PC-9 (cell line): ENCODE measurements around the gene DCTN4. TPM values are rescaled to one million over a fixed set of nuclear protein-coding genes. Genes with fewer than 3 reads are reported as not detected.
A peak's percentile ranks its signal among the peaks of the same experiment; 100 is the strongest.

Experiments used
- BruUV-seq: library from RNA; stranded (reverse); fragments of 400-500 nt; replicated peaks from 2 replicates; lab custom pipeline; 2021; lab: Mats Ljungman, UMichigan
- CTCF ChIA-PET: fragments of 300-600 bp; sonication (Branson Sonifier 250); formaldehyde crosslinking; loops from one replicate; lab custom pipeline; 2022; ENCODE audit warnings: antibody characterized with exemption; lab: Charles Lee
- POLR2A ChIA-PET: fragments of 300-600 bp; sonication (Branson Sonifier 250); formaldehyde crosslinking; loops from one replicate; lab custom pipeline; 2022; ENCODE audit warnings: antibody characterized with exemption; ENCODE audit not compliant: unreplicated experiment; lab: Charles Lee
- DNase-seq, 2 experiments: peaks; one replicate each; pipeline versions ENCODE4 v3.0.0 to v3.0.0-alpha.2; 2015 to 2022; ENCODE audit warnings: mixed read lengths in 1 of 2
- H2AFZ ChIP-seq: fragments of 200-600 bp; sonication (generic); 2 replicates; pipeline ENCODE4 v1.8.1; 2017; ENCODE audit warnings: antibody characterized with exemption
- H3F3A ChIP-seq: fragments of 200-600 bp; sonication (generic); 2 replicates; pipeline ENCODE4 v1.8.1; 2017; ENCODE audit warnings: antibody characterized with exemption, mild to moderate bottlenecking, low read depth; ENCODE audit not compliant: insufficient read depth
- H3K27ac ChIP-seq: fragments of 200-600 bp; sonication (generic); 2 replicates; pipeline ENCODE4 v1.6.1; 2016; ENCODE audit warnings: mixed run types
- H3K27me3 ChIP-seq: fragments of 200-600 bp; sonication (generic); 2 replicates; pipeline ENCODE4 v1.6.1; 2016; ENCODE audit warnings: low read depth, mixed run types; ENCODE audit not compliant: insufficient read depth
- H3K36me3 ChIP-seq: fragments of 200-600 bp; sonication (generic); 2 replicates; pipeline ENCODE4 v1.6.1; 2016; ENCODE audit warnings: low read depth, mixed run types
- H3K4me1 ChIP-seq: fragments of 200-600 bp; sonication (generic); replicated peaks from 2 replicates; pipeline ENCODE4 v1.6.1; 2016; ENCODE audit warnings: mixed run types; ENCODE audit not compliant: insufficient read depth
- H3K4me2 ChIP-seq: fragments of 200-600 bp; sonication (generic); 2 replicates; pipeline ENCODE4 v1.6.1; 2017; ENCODE audit warnings: mixed run types
- H3K4me3 ChIP-seq: fragments of 200-600 bp; sonication (generic); 2 replicates; pipeline ENCODE4 v1.6.1; 2016; ENCODE audit warnings: mixed run types
- H3K79me2 ChIP-seq: fragments of 200-600 bp; sonication (generic); 2 replicates; pipeline ENCODE4 v1.6.1; 2017; ENCODE audit warnings: low read depth, mixed run types
- H3K9me2 ChIP-seq: fragments of 200-600 bp; sonication (generic); 2 replicates; pipeline ENCODE4 v1.8.1; 2017; ENCODE audit warnings: mild to moderate bottlenecking; ENCODE audit not compliant: insufficient read depth
- H3K9me3 ChIP-seq: fragments of 200-600 bp; sonication (generic); 2 replicates; pipeline ENCODE4 v1.8.1; 2016; ENCODE audit warnings: low read depth; ENCODE audit not compliant: insufficient read depth
- H4K20me1 ChIP-seq: fragments of 200-600 bp; sonication (generic); 2 replicates; pipeline ENCODE4 v1.8.1; 2017; ENCODE audit not compliant: insufficient read depth
- CTCF ChIP-seq: fragments of 200-600 bp; sonication (generic); conservative IDR thresholded peaks from 2 replicates; pipeline ENCODE4 v1.6.1; 2017; ENCODE audit warnings: mixed run types, antibody characterized with exemption, mild to moderate bottlenecking, moderate library complexity
- EZH2 ChIP-seq: fragments of 200-600 bp; sonication (generic); IDR thresholded peaks from 2 replicates; pipeline ENCODE4 v1.8.0; 2017; ENCODE audit warnings: antibody characterized with exemption, low read depth
- intact Hi-C: fragments of 100-400 bp; cut with micrococcal nuclease; formaldehyde crosslinking; loops from one replicate; pipeline ENCODE4 v1.10.0; 2022; ENCODE audit not compliant: unreplicated experiment
- total RNA-seq: library from RNA; stranded (reverse); gene quantifications from 2 replicates; pipeline ENCODE4 v1.2.3, GENCODE V29; 2021

The DCTN4 gene
- total RNA-seq, 1 experiment from 2014 or later = 49.1 TPM

DNA sequence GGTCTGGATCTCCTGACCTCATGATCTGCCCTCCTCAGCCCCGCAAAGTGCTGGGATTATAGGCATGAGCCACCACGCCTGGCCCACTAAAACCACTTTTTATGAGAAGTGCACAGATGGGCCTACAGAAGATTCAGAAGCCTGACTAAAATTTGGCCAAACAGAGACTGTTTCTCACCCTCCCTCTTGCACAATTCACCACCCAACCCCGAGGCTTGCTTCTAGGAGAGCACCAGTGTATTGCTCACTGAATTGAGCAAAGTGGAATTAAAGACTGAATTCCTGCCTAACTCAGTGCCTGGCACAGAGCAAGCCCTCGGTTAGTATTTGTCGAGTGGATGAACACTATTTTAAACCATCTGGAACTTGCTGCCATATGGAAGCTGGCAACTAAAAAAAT, 3.4 kb upstream of the DCTN4 start:
- BruUV-seq = no TSS peak
- H2AFZ ChIP-seq = no peak overlapping the region
- H3K36me3 ChIP-seq = no peaks in the 10 kb centered on the region
- no peak for DNase-seq
- H3K4me1 ChIP-seq = peaks cover 19% of the 10 kb centered on the region
- H3K9me2 ChIP-seq = no peaks in the 10 kb centered on the region; the same call in 1 of the 2 replicates
- no peaks in the 10 kb centered on the region for H3K9me3 ChIP-seq
- H3K27ac ChIP-seq = no peak overlapping the region
- POLR2A ChIA-PET = no interaction called here
- no peaks in the 10 kb centered on the region for H3F3A ChIP-seq
- CTCF ChIA-PET = no interaction called here
- peaks cover 11% of the 10 kb centered on the region for H3K79me2 ChIP-seq
- H3K4me2 ChIP-seq = no peak overlapping the region
- TF ChIP-seq EZH2 (no peak), CTCF (no peak)
- H3K4me3 ChIP-seq = no peak overlapping the region
- no peaks in the 10 kb centered on the region for H4K20me1 ChIP-seq
- 0 out of 2 replicates have a peak, but pooled peaks cover under 1% of the 10 kb centered on the region for H3K27me3 ChIP-seq
- intact Hi-C loops = no loop called here

- BruUV-seq = no TSS peak
- no peaks in the 10 kb centered on the region for H3K9me3 ChIP-seq
- TF ChIP-seq EZH2 (no peak), CTCF (no peak)
- intact Hi-C loops = no loop called here
- H3K79me2 ChIP-seq = peaks cover 39% of the 10 kb centered on the region
- no peaks in the 10 kb centered on the region; the same call in 1 of the 2 replicates for H4K20me1 ChIP-seq
- peak overlapping the region; percentile 81 for H3K4me2 ChIP-seq
- H2AFZ ChIP-seq = peak overlapping the region; percentile 97
- peak overlapping the region; percentile 73 for H3K27ac ChIP-seq
- no peaks in the 10 kb centered on the region for H3K27me3 ChIP-seq
- H3K4me3 ChIP-seq = peak overlapping the region; percentile 79
- no peak for DNase-seq
- H3F3A ChIP-seq = no peaks in the 10 kb centered on the region
- CTCF ChIA-PET = interaction anchor here (1.5 kb wide), 1 partner anchor 493 kb away, joined by 3 read pairs; the partner anchor contains the start of gene GM2A
- H3K4me1 ChIP-seq = peaks cover 24% of the 10 kb centered on the region
- no peaks in the 10 kb centered on the region; the same call in 1 of the 2 replicates for H3K9me2 ChIP-seq
- POLR2A ChIA-PET = interaction anchor here (0.8 kb wide), 1 partner anchor 19 kb away, joined by 4 read pairs; the partner anchor contains the start of gene SMIM3
- peaks cover 13% of the 10 kb centered on the region for H3K36me3 ChIP-seq
These were observed 442 bp upstream of the DCTN4 start for GRCh38 chr5:150759334-150759583.

- DNase-seq = no peak
- CTCF ChIA-PET = interaction anchor here (0.6 to 1.5 kb wide), 3 partner anchors 20 to 495 kb away, joined by 3 to 10 read pairs (median 3); partner anchors contain the start of genes GM2A and SMIM3
- TF ChIP-seq EZH2 (no peak), CTCF (no peak)
- peak overlapping the region; percentile 79 for H3K4me3 ChIP-seq
- H3K9me3 ChIP-seq = no peaks in the 10 kb centered on the region
- BruUV-seq = TSS peak; percentile 73
- POLR2A ChIA-PET = interaction anchor here (0.6 to 1.0 kb wide), 4 partner anchors 19 to 308 kb away, joined by 3 to 6 read pairs (median 6); partner anchors contain the start of gene RBM22
- H3F3A ChIP-seq = no peaks in the 10 kb centered on the region
- H3K27ac ChIP-seq = peak overlapping the region; percentile 18; the same call in 1 of the 2 replicates
- H3K4me1 ChIP-seq = peaks cover 19% of the 10 kb centered on the region
- H3K4me2 ChIP-seq = peak overlapping the region; percentile 81
- intact Hi-C loops = loop anchor here (1.0 kb wide), 3 partner anchors 21 to 146 kb away; partner anchors contain the start of gene ZNF300
- peaks cover 20% of the 10 kb centered on the region for H3K36me3 ChIP-seq
- no peaks in the 10 kb centered on the region for H3K27me3 ChIP-seq
- H2AFZ ChIP-seq = peak overlapping the region; percentile 97
- no peaks in the 10 kb centered on the region; the same call in 1 of the 2 replicates for H3K9me2 ChIP-seq
- H3K79me2 ChIP-seq = peaks cover 47% of the 10 kb centered on the region
- no peaks in the 10 kb centered on the region; the same call in 1 of the 2 replicates for H4K20me1 ChIP-seq
These were observed 650 bp downstream of the DCTN4 start for GRCh38 chr5:150758203-150758530.
